ENCODE measurements around the gene SPDYE9. TPM values are rescaled to one million over a fixed set of nuclear protein-coding genes. Genes with fewer than 3 reads are reported as not detected.
"Not testable (repeated sequence)": the region's sequence is repeated elsewhere in the genome, so short reads cannot be mapped to it uniquely, and the experiment has no call there.

SPDYE9 gene, protein sequence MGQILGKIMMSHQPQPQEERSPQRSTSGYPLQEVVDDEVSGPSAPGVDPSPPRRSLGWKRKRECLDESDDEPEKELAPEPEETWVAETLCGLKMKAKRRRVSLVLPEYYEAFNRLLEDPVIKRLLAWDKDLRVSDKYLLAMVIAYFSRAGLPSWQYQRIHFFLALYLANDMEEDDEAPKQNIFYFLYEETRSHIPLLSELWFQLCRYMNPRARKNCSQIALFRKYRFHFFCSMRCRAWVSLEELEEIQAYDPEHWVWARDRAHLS
- total RNA-seq (not detected), polyA plus RNA-seq (not detected)
- long read RNA-seq, donor 1, partial matches to known transcripts = 0 of 5 reads
- long read RNA-seq, donor 1, other reads (novel, unspliced or antisense) = 5 of 5 reads
- long read RNA-seq, donor 2, partial matches to known transcripts = 0 of 22 reads
- long read RNA-seq, donor 2, other reads (novel, unspliced or antisense) = 22 of 22 reads

GRCh38 chr7:73085938-73086337 lies at the start of gene SPDYE9:
SPDYE9 (minus strand) TSS chr7:73086038; CDS start chr7:73084238, 1,800 bp downstream.
- H3K4me3 ChIP-seq (ENCODE audit: low read length in 2 of 2); H3K9me3 ChIP-seq (ENCODE audit: control insufficient read depth, low read length); H3K4me1 ChIP-seq (ENCODE audit: control insufficient read depth in 1 of 2, insufficient read depth in 2 of 2, low read length in 2 of 2); ATAC-seq (ENCODE audit: low FRiP score); H3K36me3 ChIP-seq (ENCODE audit: control insufficient read depth in 1 of 2, insufficient read depth in 2 of 2, low read length in 1 of 2); H3K27me3 ChIP-seq (ENCODE audit: control insufficient read depth in 1 of 2, insufficient read depth in 2 of 2, low read length in 1 of 2); DNase-seq; H3K27ac ChIP-seq (ENCODE audit: low read depth in 1 of 2, low read length in 2 of 2); intact Hi-C loops (cut with DNase I): not testable (repeated sequence)
- WGBS, 2 donors = no CpG with 5 or more reads among the region's 8 CpGs

DNA sequence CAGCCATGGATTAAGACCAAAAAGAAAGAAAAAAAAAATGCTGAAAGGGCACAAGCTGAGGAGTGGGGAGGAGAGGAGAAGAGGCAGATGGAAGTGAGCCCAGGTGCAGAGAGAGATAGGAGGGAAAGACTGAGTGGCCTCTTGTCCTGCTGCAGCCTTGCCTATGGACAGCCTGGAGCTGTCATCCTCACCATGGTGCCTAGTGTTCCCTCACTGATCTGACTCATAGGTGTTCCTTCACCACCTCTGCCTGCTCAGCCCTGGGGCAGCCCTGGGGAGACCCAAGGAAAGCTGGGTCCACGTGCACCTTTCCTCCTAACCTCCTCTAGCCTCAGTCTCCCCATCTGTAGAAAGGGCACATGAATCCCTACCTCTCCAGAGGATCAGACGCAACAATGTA lies 49.0 kb upstream of the SPDYE9 start:
- H3K9me3 ChIP-seq (ENCODE audit: control insufficient read depth, low read length); H3K27ac ChIP-seq (ENCODE audit: low read depth in 1 of 2, low read length in 2 of 2); DNase-seq; H3K36me3 ChIP-seq (ENCODE audit: control insufficient read depth in 1 of 2, insufficient read depth in 2 of 2, low read length in 1 of 2); ATAC-seq (ENCODE audit: low FRiP score); H3K27me3 ChIP-seq (ENCODE audit: control insufficient read depth in 1 of 2, insufficient read depth in 2 of 2, low read length in 1 of 2); H3K4me3 ChIP-seq (ENCODE audit: low read length in 2 of 2); intact Hi-C loops (cut with DNase I); H3K4me1 ChIP-seq (ENCODE audit: control insufficient read depth in 1 of 2, insufficient read depth in 2 of 2, low read length in 2 of 2): not testable (repeated sequence)
- WGBS, 2 donors = no CpG with 5 or more reads among the region's 2 CpGs

GRCh38 chr7:73132651-73133217 lies 46.9 kb upstream of the SPDYE9 start:
- intact Hi-C loops (cut with DNase I); H3K27me3 ChIP-seq (ENCODE audit: control insufficient read depth in 1 of 2, insufficient read depth in 2 of 2, low read length in 1 of 2); H3K4me1 ChIP-seq (ENCODE audit: control insufficient read depth in 1 of 2, insufficient read depth in 2 of 2, low read length in 2 of 2); H3K36me3 ChIP-seq (ENCODE audit: control insufficient read depth in 1 of 2, insufficient read depth in 2 of 2, low read length in 1 of 2); H3K27ac ChIP-seq (ENCODE audit: low read depth in 1 of 2, low read length in 2 of 2); H3K4me3 ChIP-seq (ENCODE audit: low read length in 2 of 2); DNase-seq; H3K9me3 ChIP-seq (ENCODE audit: control insufficient read depth, low read length): not testable (repeated sequence)
- 86 to 99% methylated on average over 2 to 3 of the region's 7 CpGs for WGBS, 2 donors
- ATAC-seq (ENCODE audit: low FRiP score) = peak; percentile 15

DNA sequence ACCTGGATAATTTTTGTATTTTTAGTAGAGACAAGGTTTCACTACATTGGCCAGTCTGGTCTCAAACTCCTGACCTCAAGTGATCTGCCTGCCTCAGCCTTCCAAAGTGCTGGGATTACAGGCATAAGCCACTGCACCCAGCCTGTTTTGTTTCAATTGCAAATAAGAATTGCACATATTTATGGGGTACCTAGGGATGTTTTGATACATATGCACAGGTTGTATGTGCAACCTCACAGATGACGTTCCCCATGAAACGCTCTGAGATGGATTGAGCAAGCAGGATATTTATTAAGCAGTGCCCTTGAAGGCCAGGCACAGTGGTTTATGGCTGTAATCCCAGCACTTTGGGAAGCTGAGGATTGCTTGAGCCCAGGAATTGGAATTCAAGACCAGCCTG lies 44.8 kb upstream of the SPDYE9 start:
- intact Hi-C loops (cut with DNase I); H3K4me1 ChIP-seq (ENCODE audit: control insufficient read depth in 1 of 2, insufficient read depth in 2 of 2, low read length in 2 of 2); DNase-seq; H3K4me3 ChIP-seq (ENCODE audit: low read length in 2 of 2); H3K27ac ChIP-seq (ENCODE audit: low read depth in 1 of 2, low read length in 2 of 2); H3K36me3 ChIP-seq (ENCODE audit: control insufficient read depth in 1 of 2, insufficient read depth in 2 of 2, low read length in 1 of 2); ATAC-seq (ENCODE audit: low FRiP score); H3K9me3 ChIP-seq (ENCODE audit: control insufficient read depth, low read length); H3K27me3 ChIP-seq (ENCODE audit: control insufficient read depth in 1 of 2, insufficient read depth in 2 of 2, low read length in 1 of 2): not testable (repeated sequence)
- WGBS, 2 donors = no CpG with 5 or more reads among the region's 2 CpGs

- H3K4me1 ChIP-seq (ENCODE audit: control insufficient read depth in 1 of 2, insufficient read depth in 2 of 2, low read length in 2 of 2); H3K4me3 ChIP-seq (ENCODE audit: low read length in 2 of 2); H3K36me3 ChIP-seq (ENCODE audit: control insufficient read depth in 1 of 2, insufficient read depth in 2 of 2, low read length in 1 of 2); H3K27ac ChIP-seq (ENCODE audit: low read depth in 1 of 2, low read length in 2 of 2); H3K9me3 ChIP-seq (ENCODE audit: control insufficient read depth, low read length); DNase-seq; intact Hi-C loops (cut with DNase I); H3K27me3 ChIP-seq (ENCODE audit: control insufficient read depth in 1 of 2, insufficient read depth in 2 of 2, low read length in 1 of 2): not testable (repeated sequence)
- ATAC-seq (ENCODE audit: low FRiP score) = peak; percentile 65
- WGBS, 2 donors = no CpG with 5 or more reads among the region's 1 CpG
These were observed 38.3 kb upstream of the SPDYE9 start for GRCh38 chr7:73124126-73124525.

- not testable (repeated sequence) for DNase-seq; ATAC-seq (ENCODE audit: low FRiP score)
- 71 to 79% methylated on average over 2 to 3 of the region's 4 CpGs for WGBS, 2 donors
These were observed 37.1 kb upstream of the SPDYE9 start for GRCh38 chr7:73122778-73123447.

DNA sequence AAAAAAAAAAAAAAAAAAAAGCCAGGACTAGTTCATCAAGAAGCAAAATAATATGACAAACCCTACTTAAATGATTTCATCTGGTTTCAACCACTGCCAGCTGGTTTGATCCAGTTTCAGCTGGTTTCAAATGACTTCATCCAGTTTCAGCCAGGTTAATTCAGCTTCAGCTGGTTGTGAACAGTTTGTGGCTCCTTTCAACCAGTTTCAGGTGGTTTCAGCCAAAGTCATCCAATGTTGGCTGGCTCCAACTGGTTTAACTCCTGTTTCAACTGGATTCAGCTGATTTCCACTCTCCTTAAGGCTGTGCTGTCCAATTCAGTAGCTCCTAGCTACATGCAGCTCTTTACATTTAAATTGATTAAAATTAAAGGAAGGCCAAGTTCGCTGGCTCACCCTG lies 32.3 kb upstream of the SPDYE9 start:
- H3K27me3 ChIP-seq (ENCODE audit: control insufficient read depth in 1 of 2, insufficient read depth in 2 of 2, low read length in 1 of 2); intact Hi-C loops (cut with DNase I); H3K4me3 ChIP-seq (ENCODE audit: low read length in 2 of 2); H3K27ac ChIP-seq (ENCODE audit: low read depth in 1 of 2, low read length in 2 of 2); H3K36me3 ChIP-seq (ENCODE audit: control insufficient read depth in 1 of 2, insufficient read depth in 2 of 2, low read length in 1 of 2); ATAC-seq (ENCODE audit: low FRiP score); H3K9me3 ChIP-seq (ENCODE audit: control insufficient read depth, low read length); DNase-seq; H3K4me1 ChIP-seq (ENCODE audit: control insufficient read depth in 1 of 2, insufficient read depth in 2 of 2, low read length in 2 of 2): not testable (repeated sequence)
- WGBS, 2 donors = no CpG with 5 or more reads among the region's 1 CpG

More at GRCh38 chr7:73122778-73123447, 37.1 kb upstream of the SPDYE9 start:
- H3K36me3 ChIP-seq (ENCODE audit: control insufficient read depth in 1 of 2, insufficient read depth in 2 of 2, low read length in 1 of 2); intact Hi-C loops (cut with DNase I); H3K4me3 ChIP-seq (ENCODE audit: low read length in 2 of 2); H3K27ac ChIP-seq (ENCODE audit: low read depth in 1 of 2, low read length in 2 of 2); H3K9me3 ChIP-seq (ENCODE audit: control insufficient read depth, low read length); H3K4me1 ChIP-seq (ENCODE audit: control insufficient read depth in 1 of 2, insufficient read depth in 2 of 2, low read length in 2 of 2); H3K27me3 ChIP-seq (ENCODE audit: control insufficient read depth in 1 of 2, insufficient read depth in 2 of 2, low read length in 1 of 2): not testable (repeated sequence)

DNA sequence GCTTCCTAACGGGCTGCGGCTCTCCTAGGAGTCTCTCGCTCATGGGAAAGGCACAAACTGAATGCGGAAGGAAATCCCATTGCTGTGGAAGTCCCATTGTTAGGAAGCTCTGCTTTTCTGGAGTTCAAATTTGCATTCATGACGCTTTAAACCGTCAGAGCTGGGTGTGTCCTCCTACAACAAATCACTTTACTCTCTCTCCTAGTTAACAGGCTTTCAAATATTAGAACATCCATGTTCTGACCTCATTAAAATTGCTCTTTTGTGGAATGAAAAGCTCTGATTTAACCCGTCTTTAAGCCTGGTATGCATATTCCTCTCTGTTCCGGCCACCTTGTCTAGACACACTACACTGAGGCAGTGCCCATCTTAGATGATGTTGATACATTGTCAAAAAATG lies 28.0 kb downstream of the SPDYE9 start, which contains the start of gene SPDYE11:
SPDYE11 (minus strand) TSS at position 101 of the 400 bp plus-strand sequence. CDS start 1,800 bp downstream, outside the sequence.
- DNase-seq; H3K4me3 ChIP-seq (ENCODE audit: low read length in 2 of 2); H3K27me3 ChIP-seq (ENCODE audit: control insufficient read depth in 1 of 2, insufficient read depth in 2 of 2, low read length in 1 of 2); H3K27ac ChIP-seq (ENCODE audit: low read depth in 1 of 2, low read length in 2 of 2); H3K36me3 ChIP-seq (ENCODE audit: control insufficient read depth in 1 of 2, insufficient read depth in 2 of 2, low read length in 1 of 2); intact Hi-C loops (cut with DNase I); H3K4me1 ChIP-seq (ENCODE audit: control insufficient read depth in 1 of 2, insufficient read depth in 2 of 2, low read length in 2 of 2); ATAC-seq (ENCODE audit: low FRiP score); H3K9me3 ChIP-seq (ENCODE audit: control insufficient read depth, low read length): not testable (repeated sequence)
- no CpG with 5 or more reads among the region's 8 CpGs for WGBS, 2 donors
